Measurements from ENCODE around the gene ADAD2. TPM values are rescaled to one million over a fixed set of nuclear protein-coding genes. Genes with fewer than 3 reads are reported as not detected.

The ADAD2 gene
- total and polyA plus RNA-seq, 2 donors (not counting 1 experiment from before 2014, with no cell fraction given) = 0.06 TPM; not detected in 1

DNA sequence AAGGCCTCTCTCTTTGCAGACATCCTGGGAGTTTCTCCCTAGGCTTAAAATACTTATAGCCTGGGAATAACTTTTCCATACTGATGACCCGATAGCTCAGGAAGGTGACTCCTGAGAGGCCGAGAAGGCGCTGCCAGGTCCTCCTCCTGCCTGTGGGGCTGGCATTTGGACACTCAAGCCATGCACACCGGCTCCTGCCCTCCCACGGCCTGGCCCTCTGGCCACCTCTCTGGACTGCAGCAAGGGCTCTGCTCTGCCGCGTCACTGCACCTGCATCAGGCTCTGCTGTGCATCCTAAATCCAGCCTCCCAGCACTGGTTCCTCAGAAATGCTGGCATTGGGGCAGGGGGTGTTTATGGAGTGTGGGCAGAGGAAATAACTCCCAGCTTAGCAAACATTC lies 34.6 kb downstream of the ADAD2 start:
- CTCF ChIA-PET = no interaction called here

DNA sequence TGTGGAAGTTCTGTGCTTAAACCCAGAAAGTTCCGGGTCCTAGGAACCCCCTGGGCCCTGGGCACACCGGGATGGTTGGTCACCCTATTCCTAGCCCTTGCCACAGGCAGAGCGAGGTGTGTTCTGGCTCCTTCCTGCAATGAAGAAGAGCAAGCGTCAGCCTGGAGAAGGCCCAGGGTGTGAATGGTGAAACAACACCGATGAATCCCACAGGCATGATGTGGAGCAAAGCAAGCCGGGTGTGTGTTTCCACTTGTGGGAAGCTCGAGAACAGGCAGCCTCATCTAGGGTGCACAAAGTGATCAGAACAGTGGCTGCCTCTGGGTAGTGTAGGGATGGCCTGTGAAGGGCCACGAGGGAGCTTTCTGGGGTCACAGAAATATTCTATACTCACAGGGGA lies 35.1 kb downstream of the ADAD2 start:
- Histone ChIP-seq H3K27me3 (replicated peaks in 1 of 4; ENCODE audit: control extremely low read depth in 1 of 4, control insufficient read depth in 3 of 4, insufficient read depth in 4 of 4, low read length in 3 of 4) (peaks cover 0 to 6% (median 0%) of the 10 kb centered on the region in 4 experiments), H3K4me3 (ENCODE audit: control extremely low read depth in 1 of 5, extremely low read depth in 1 of 5, insufficient read depth in 1 of 5, low read depth in 2 of 5, low read length in 4 of 5) (no peak overlapping the region), H3K36me3 (replicated peaks in 1 of 2; ENCODE audit: control extremely low read depth in 1 of 2, control insufficient read depth in 1 of 2, extremely low read depth in 1 of 2, insufficient read depth in 2 of 2, low read length in 1 of 2) (no peaks in the 10 kb centered on the region), H2AFZ (ENCODE audit: insufficient read depth, low read depth, low read length, poor library complexity, severe bottlenecking) (no peak overlapping the region), H3K9ac (ENCODE audit: low read length) (no peak overlapping the region), H3K79me2 (ENCODE audit: control insufficient read depth, insufficient read depth, low read length) (no peaks in the 10 kb centered on the region), H3K4me1 (ENCODE audit: control insufficient read depth in 2 of 2, insufficient read depth in 2 of 2, low read length in 2 of 2) (no peaks in the 10 kb centered on the region), H4K20me1 (ENCODE audit: control insufficient read depth, insufficient read depth, low read length, poor library complexity, severe bottlenecking) (no peaks in the 10 kb centered on the region), H3K4me2 (replicated peaks; ENCODE audit: low read depth, low read length, poor library complexity, severe bottlenecking) (no peak overlapping the region), H3K9me3 (ENCODE audit: control extremely low read depth in 1 of 3, control insufficient read depth in 2 of 3, insufficient read depth in 1 of 3, low read length in 2 of 3) (no peaks in the 10 kb centered on the region), H3K27ac (ENCODE audit: low read length in 2 of 2) (no peak overlapping the region)
- no peak overlapping the region for H3K4me3 Mint-ChIP-seq
- ChIA-PET CTCF (no interaction called here), POLR2A (no interaction called here)
- peaks cover 24% of the 10 kb centered on the region for H3K27me3 Mint-ChIP-seq
- TF ChIP-seq, protein P1, sequence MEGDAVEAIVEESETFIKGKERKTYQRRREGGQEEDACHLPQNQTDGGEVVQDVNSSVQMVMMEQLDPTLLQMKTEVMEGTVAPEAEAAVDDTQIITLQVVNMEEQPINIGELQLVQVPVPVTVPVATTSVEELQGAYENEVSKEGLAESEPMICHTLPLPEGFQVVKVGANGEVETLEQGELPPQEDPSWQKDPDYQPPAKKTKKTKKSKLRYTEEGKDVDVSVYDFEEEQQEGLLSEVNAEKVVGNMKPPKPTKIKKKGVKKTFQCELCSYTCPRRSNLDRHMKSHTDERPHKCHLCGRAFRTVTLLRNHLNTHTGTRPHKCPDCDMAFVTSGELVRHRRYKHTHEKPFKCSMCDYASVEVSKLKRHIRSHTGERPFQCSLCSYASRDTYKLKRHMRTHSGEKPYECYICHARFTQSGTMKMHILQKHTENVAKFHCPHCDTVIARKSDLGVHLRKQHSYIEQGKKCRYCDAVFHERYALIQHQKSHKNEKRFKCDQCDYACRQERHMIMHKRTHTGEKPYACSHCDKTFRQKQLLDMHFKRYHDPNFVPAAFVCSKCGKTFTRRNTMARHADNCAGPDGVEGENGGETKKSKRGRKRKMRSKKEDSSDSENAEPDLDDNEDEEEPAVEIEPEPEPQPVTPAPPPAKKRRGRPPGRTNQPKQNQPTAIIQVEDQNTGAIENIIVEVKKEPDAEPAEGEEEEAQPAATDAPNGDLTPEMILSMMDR (IDR thresholded peaks at IDR 0.05) = no peak
- TF ChIP-seq EZH2 (IDR thresholded peaks at IDR 0.05; ENCODE audit: borderline replicate concordance, insufficient read depth, low read depth, low read length, poor library complexity, severe bottlenecking) = no peak
- no peaks in the 10 kb centered on the region for H3K9me3 Mint-ChIP-seq (ENCODE audit: insufficient read depth)
- 87% methylated on average over 7 of the region's 8 CpGs for WGBS (ENCODE audit: insufficient coverage)
- DNase-seq (no peak), ATAC-seq (ENCODE audit: low read depth) (no peak)
- no peaks in the 10 kb centered on the region for H3K4me1 Mint-ChIP-seq
- intact Hi-C loops (cut with micrococcal nuclease) = no loop called here
- H3K27ac Mint-ChIP-seq = no peak overlapping the region

More for the DNA sequence above, 34.6 kb downstream of the ADAD2 start:
- Histone ChIP-seq H2AFZ (ENCODE audit: insufficient read depth, low read depth, low read length, poor library complexity, severe bottlenecking) (no peak overlapping the region), H4K20me1 (ENCODE audit: control insufficient read depth, insufficient read depth, low read length, poor library complexity, severe bottlenecking) (no peaks in the 10 kb centered on the region), H3K36me3 (replicated peaks in 1 of 2; ENCODE audit: control extremely low read depth in 1 of 2, control insufficient read depth in 1 of 2, extremely low read depth in 1 of 2, insufficient read depth in 2 of 2, low read length in 1 of 2) (no peaks in the 10 kb centered on the region), H3K4me2 (replicated peaks; ENCODE audit: low read depth, low read length, poor library complexity, severe bottlenecking) (no peak overlapping the region), H3K9ac (ENCODE audit: low read length) (no peak overlapping the region), H3K4me3 (ENCODE audit: control extremely low read depth in 1 of 5, extremely low read depth in 1 of 5, insufficient read depth in 1 of 5, low read depth in 2 of 5, low read length in 4 of 5) (no peak overlapping the region), H3K27ac (ENCODE audit: low read length in 2 of 2) (no peak overlapping the region), H3K9me3 (ENCODE audit: control extremely low read depth in 1 of 3, control insufficient read depth in 2 of 3, insufficient read depth in 1 of 3, low read length in 2 of 3) (no peaks in the 10 kb centered on the region), H3K4me1 (ENCODE audit: control insufficient read depth in 2 of 2, insufficient read depth in 2 of 2, low read length in 2 of 2) (no peaks in the 10 kb centered on the region), H3K27me3 (replicated peaks in 1 of 4; ENCODE audit: control extremely low read depth in 1 of 4, control insufficient read depth in 3 of 4, insufficient read depth in 4 of 4, low read length in 3 of 4) (peaks cover 0 to 6% (median 0%) of the 10 kb centered on the region in 4 experiments), H3K79me2 (ENCODE audit: control insufficient read depth, insufficient read depth, low read length) (no peaks in the 10 kb centered on the region)
- TF ChIP-seq, protein P1 (IDR thresholded peaks at IDR 0.05) = no peak
- TF ChIP-seq EZH2 (IDR thresholded peaks at IDR 0.05; ENCODE audit: borderline replicate concordance, insufficient read depth, low read depth, low read length, poor library complexity, severe bottlenecking) = no peak
- intact Hi-C loops (cut with micrococcal nuclease) = no loop called here
- POLR2A ChIA-PET = no interaction called here
- Mint-ChIP-seq H3K27ac (no peak overlapping the region), H3K4me1 (no peaks in the 10 kb centered on the region), H3K9me3 (ENCODE audit: insufficient read depth) (no peaks in the 10 kb centered on the region), H3K4me3 (no peak overlapping the region), H3K27me3 (peaks cover 23% of the 10 kb centered on the region)
- no peak for ATAC-seq (ENCODE audit: low read depth)
- no peak for DNase-seq
- WGBS (ENCODE audit: insufficient coverage) = 95% methylated on average over 5 of the region's 7 CpGs
